HG02588 (cell line): Measurements from ENCODE around the gene MRPL10.
A peak's percentile ranks its signal among the peaks of the same experiment; 100 is the strongest.

ENCODE experiments used
- ATAC-seq: cut with Tn5 transposase; IDR thresholded peaks from one replicate; pipeline ENCODE4 v1.9.1; 2021; ENCODE audit warnings: mild to moderate bottlenecking, moderate library complexity; ENCODE audit not compliant: unreplicated experiment

The MRPL10 gene

GRCh38 chr17:47831003-47831933, at the start of gene MRPL10, which contains the start of gene LRRC46:
MRPL10 (minus strand) TSS chr17:47831541; CDS start chr17:47831511, 30 bp downstream.
LRRC46 (plus strand) TSS chr17:47831670; CDS start chr17:47831990, 320 bp downstream.
- ATAC-seq = peak; percentile 75

- ATAC-seq = no peak
Observed at GRCh38 chr17:47879776-47880454, 48.6 kb upstream of the MRPL10 start.

GRCh38 chr17:47879028-47879585, 47.8 kb upstream of the MRPL10 start:
- no peak for ATAC-seq

GRCh38 chr17:47878203-47879027, 47.1 kb upstream of the MRPL10 start:
- ATAC-seq = no peak

- ATAC-seq = no peak
Observed at GRCh38 chr17:47877368-47878034, 46.2 kb upstream of the MRPL10 start.

GRCh38 chr17:47875011-47875985, 44.0 kb upstream of the MRPL10 start:
- ATAC-seq = no peak

GRCh38 chr17:47873200-47874090, 42.1 kb upstream of the MRPL10 start:
- ATAC-seq = no peak

GRCh38 chr17:47872651-47873161, 41.4 kb upstream of the MRPL10 start:
- no peak for ATAC-seq

- no peak for ATAC-seq
Observed at GRCh38 chr17:47872019-47872650, 40.8 kb upstream of the MRPL10 start.

- no peak for ATAC-seq
Observed at GRCh38 chr17:47871048-47871447, 39.7 kb upstream of the MRPL10 start.

GRCh38 chr17:47870056-47870455, 38.7 kb upstream of the MRPL10 start:
- no peak for ATAC-seq

- no peak for ATAC-seq
Observed at GRCh38 chr17:47869114-47869513, 37.8 kb upstream of the MRPL10 start.

- ATAC-seq = no peak
Observed at GRCh38 chr17:47867813-47868533, 36.6 kb upstream of the MRPL10 start.

GRCh38 chr17:47866941-47867340, 35.6 kb upstream of the MRPL10 start:
- no peak for ATAC-seq

GRCh38 chr17:47864791-47865216, 33.5 kb upstream of the MRPL10 start:
- no peak for ATAC-seq

GRCh38 chr17:47862621-47863440, 31.5 kb upstream of the MRPL10 start:
- no peak for ATAC-seq
